SH-SY5Y (cell line): ENCODE data around the gene MT1X.

Source experiments
- GATA2 ChIP-seq: IDR thresholded peaks from 2 replicates; pipeline ENCODE4 v1.6.1; 2011; ENCODE audit warnings: mild to moderate bottlenecking, low read depth, low read length
- GATA3 ChIP-seq: IDR thresholded peaks from 2 replicates; pipeline ENCODE4 v1.6.1; 2011; ENCODE audit warnings: low read depth, mild to moderate bottlenecking, low read length, moderate library complexity

MT1X gene

GRCh38 chr16:56669005-56669839 is 13.0 kb upstream of the MT1X start, which contains the start of gene MT1H:
TSS of gene MT1H (plus strand) at chr16:56669814. CDS start at chr16:56669885, 71 bp downstream.
- TF ChIP-seq GATA2 (no peak), GATA3 (no peak)

GRCh38 chr16:56669840-56670619 is 12.2 kb upstream of the MT1X start:
- TF ChIP-seq GATA2 = no peak
- TF ChIP-seq GATA3 = no peak

GRCh38 chr16:56670620-56670934 is 11.7 kb upstream of the MT1X start:
- TF ChIP-seq GATA3 = no peak
- TF ChIP-seq GATA2 = no peak

GRCh38 chr16:56672761-56673536 is 9.3 kb upstream of the MT1X start:
- no peak for TF ChIP-seq GATA2
- no peak for TF ChIP-seq GATA3

- TF ChIP-seq GATA3 = no peak
- no peak for TF ChIP-seq GATA2
Measured at GRCh38 chr16:56673921-56674320, 8.3 kb upstream of the MT1X start.

GRCh38 chr16:56675685-56676210 is 6.5 kb upstream of the MT1X start:
- TF ChIP-seq GATA3 (no peak), GATA2 (no peak)

GRCh38 chr16:56677474-56677873 is 4.8 kb upstream of the MT1X start:
- TF ChIP-seq GATA3 (no peak), GATA2 (no peak)

GRCh38 chr16:56679078-56679730 is 3.1 kb upstream of the MT1X start:
- TF ChIP-seq GATA2 (no peak), GATA3 (no peak)

GRCh38 chr16:56679818-56680217 is 2.5 kb upstream of the MT1X start:
- TF ChIP-seq GATA3 (no peak), GATA2 (no peak)

- no peak for TF ChIP-seq GATA2
Measured at GRCh38 chr16:56682703-56683397, 580 bp downstream of the MT1X start.

- TF ChIP-seq GATA3 = no peak
- no peak for TF ChIP-seq GATA2
Measured at GRCh38 chr16:56683424-56684172, 1.3 kb downstream of the MT1X start.

- no peak for TF ChIP-seq GATA3
- TF ChIP-seq GATA2 = no peak
Measured at GRCh38 chr16:56684256-56684925, 2.1 kb downstream of the MT1X start.
